ENCODE measurements around the gene MYNN. TPM values are rescaled to one million over a fixed set of nuclear protein-coding genes. Genes with fewer than 3 reads are reported as not detected.

The MYNN gene
- total RNA-seq, 2 experiments from 2014 or later, result 18.7 to 20.6 TPM

DNA sequence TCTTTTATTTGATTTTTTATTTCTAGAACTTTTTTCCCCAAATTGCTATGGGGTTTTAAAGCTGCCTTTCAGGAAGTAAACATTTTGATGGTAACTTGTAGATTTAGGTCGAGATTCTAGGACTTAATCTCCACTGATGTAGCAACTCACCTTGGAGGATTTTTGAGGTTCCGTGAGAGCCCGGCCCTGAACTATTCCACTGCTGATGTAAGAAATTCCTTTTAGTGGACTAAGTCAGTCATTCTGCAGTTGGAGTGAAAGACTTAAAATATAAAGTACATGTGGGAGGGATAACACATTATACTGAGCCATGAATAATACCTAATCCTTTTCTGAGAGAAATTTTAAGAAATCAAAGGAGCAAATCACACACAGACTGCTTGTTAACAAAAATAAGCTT is 52.1 kb downstream of the MYNN start:
- H3K4me1 Mint-ChIP-seq (ENCODE audit: low read depth), result no peaks in the 10 kb centered on the region
- no peak overlapping the region for H3K4me3 Mint-ChIP-seq
- no peak for DNase-seq
- no peaks in the 10 kb centered on the region for H3K36me3 Mint-ChIP-seq (ENCODE audit: low read depth)
- H3K4me3 ChIP-seq (ENCODE audit: low read length), result no peak overlapping the region
- H3K9me3 Mint-ChIP-seq, result no peaks in the 10 kb centered on the region
- H3K27ac ChIP-seq (ENCODE audit: low read depth in 1 of 2, low read length in 2 of 2), result no peak overlapping the region
- no peak for ATAC-seq (ENCODE audit: poor library complexity)
- intact Hi-C loops (cut with DNase I, micrococcal nuclease), result no loop called here
- no peaks in the 10 kb centered on the region for H3K9me3 ChIP-seq (ENCODE audit: control insufficient read depth in 1 of 2, insufficient read depth in 1 of 2, low read length in 2 of 2)
- peaks cover 21% of the 10 kb centered on the region for H3K27me3 Mint-ChIP-seq
- H3K4me1 ChIP-seq (ENCODE audit: insufficient read depth, low read length), result no peaks in the 10 kb centered on the region
- H3K36me3 ChIP-seq (ENCODE audit: insufficient read depth, low read length), result no peaks in the 10 kb centered on the region
- POLR2A ChIA-PET, result no interaction called here
- TF ChIP-seq, protein P1, sequence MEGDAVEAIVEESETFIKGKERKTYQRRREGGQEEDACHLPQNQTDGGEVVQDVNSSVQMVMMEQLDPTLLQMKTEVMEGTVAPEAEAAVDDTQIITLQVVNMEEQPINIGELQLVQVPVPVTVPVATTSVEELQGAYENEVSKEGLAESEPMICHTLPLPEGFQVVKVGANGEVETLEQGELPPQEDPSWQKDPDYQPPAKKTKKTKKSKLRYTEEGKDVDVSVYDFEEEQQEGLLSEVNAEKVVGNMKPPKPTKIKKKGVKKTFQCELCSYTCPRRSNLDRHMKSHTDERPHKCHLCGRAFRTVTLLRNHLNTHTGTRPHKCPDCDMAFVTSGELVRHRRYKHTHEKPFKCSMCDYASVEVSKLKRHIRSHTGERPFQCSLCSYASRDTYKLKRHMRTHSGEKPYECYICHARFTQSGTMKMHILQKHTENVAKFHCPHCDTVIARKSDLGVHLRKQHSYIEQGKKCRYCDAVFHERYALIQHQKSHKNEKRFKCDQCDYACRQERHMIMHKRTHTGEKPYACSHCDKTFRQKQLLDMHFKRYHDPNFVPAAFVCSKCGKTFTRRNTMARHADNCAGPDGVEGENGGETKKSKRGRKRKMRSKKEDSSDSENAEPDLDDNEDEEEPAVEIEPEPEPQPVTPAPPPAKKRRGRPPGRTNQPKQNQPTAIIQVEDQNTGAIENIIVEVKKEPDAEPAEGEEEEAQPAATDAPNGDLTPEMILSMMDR (IDR thresholded peaks at IDR 0.05), result no peak
- CTCF ChIA-PET, result no interaction called here
- H3K27ac Mint-ChIP-seq, result no peak overlapping the region
- peaks cover 0 to 4% of the 10 kb centered on the region in 2 experiments for H3K27me3 ChIP-seq (ENCODE audit: control insufficient read depth in 1 of 2, insufficient read depth in 2 of 2, low read length in 2 of 2)

DNA sequence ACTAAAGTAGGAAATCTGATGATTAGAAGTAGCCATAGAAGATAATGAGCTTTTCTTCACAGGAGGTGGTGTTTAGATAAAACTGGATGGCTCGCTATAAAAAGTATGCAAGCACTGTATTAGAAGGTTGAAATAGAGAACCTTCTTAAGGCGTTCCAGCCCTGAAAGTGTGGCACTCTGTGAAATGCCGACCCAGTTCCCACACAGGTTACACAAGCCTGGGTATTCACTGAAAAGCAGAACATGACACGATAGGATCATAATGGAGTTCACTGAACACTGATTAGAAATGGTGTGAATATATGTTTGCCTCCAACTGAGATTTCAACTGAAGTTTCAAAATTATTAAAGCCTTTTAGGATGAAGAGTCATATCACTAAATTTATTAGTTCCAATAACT is 54.5 kb downstream of the MYNN start:
- H3K4me3 Mint-ChIP-seq, result no peak overlapping the region
- Histone ChIP-seq H3K4me1 (ENCODE audit: insufficient read depth, low read length) (no peaks in the 10 kb centered on the region), H3K27ac (ENCODE audit: low read depth in 1 of 2, low read length in 2 of 2) (no peak overlapping the region), H3K27me3 (ENCODE audit: control insufficient read depth in 1 of 2, insufficient read depth in 2 of 2, low read length in 2 of 2) (peaks cover 0 to under 1% of the 10 kb centered on the region in 2 experiments), H3K9me3 (ENCODE audit: control insufficient read depth in 1 of 2, insufficient read depth in 1 of 2, low read length in 2 of 2) (no peaks in the 10 kb centered on the region), H3K4me3 (ENCODE audit: low read length) (no peak overlapping the region), H3K36me3 (ENCODE audit: insufficient read depth, low read length) (no peaks in the 10 kb centered on the region)
- DNase-seq (no peak), ATAC-seq (ENCODE audit: poor library complexity) (no peak)
- TF ChIP-seq, protein P1 (IDR thresholded peaks at IDR 0.05), result no peak
- peaks cover 7% of the 10 kb centered on the region for H3K27me3 Mint-ChIP-seq
- no peaks in the 10 kb centered on the region for H3K4me1 Mint-ChIP-seq (ENCODE audit: low read depth)
- ChIA-PET CTCF (no interaction called here), POLR2A (no interaction called here)
- no peaks in the 10 kb centered on the region for H3K9me3 Mint-ChIP-seq
- no peak overlapping the region for H3K27ac Mint-ChIP-seq
- H3K36me3 Mint-ChIP-seq (ENCODE audit: low read depth), result no peaks in the 10 kb centered on the region
- intact Hi-C loops (cut with DNase I, micrococcal nuclease), result no loop called here

DNA sequence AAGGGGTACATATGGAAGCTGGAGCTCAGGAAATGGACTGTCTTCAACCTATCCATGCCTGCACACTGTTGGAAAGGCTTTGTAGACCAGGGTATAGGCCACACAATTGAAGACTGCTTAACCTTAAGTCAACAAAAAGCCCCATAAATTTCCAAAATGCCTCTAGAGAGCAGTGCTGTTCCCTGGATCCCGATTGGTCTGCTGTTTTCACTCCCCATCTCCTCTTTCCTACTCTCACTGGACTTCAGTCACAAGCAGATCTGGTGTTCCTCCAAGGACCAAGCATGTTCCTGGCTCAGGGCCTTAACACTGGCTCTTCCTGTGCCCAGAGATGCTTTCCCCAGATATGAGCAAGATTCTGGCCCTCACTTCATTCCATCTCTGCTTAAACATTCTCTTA is 62.3 kb downstream of the MYNN start:
- CTCF ChIA-PET, result interaction anchor here (1.2 kb wide), 1 partner anchor 8 kb away, joined by 3 read pairs; no protein-coding TSS in a partner anchor
- Histone ChIP-seq H3K4me3 (ENCODE audit: low read length) (no peak overlapping the region), H3K4me1 (ENCODE audit: insufficient read depth, low read length) (no peaks in the 10 kb centered on the region), H3K27me3 (ENCODE audit: control insufficient read depth in 1 of 2, insufficient read depth in 2 of 2, low read length in 2 of 2) (peaks cover 0 to 3% of the 10 kb centered on the region in 2 experiments), H3K36me3 (ENCODE audit: insufficient read depth, low read length) (no peaks in the 10 kb centered on the region), H3K9me3 (ENCODE audit: control insufficient read depth in 1 of 2, insufficient read depth in 1 of 2, low read length in 2 of 2) (no peaks in the 10 kb centered on the region), H3K27ac (ENCODE audit: low read depth in 1 of 2, low read length in 2 of 2) (no peak overlapping the region)
- POLR2A ChIA-PET, result no interaction called here
- Mint-ChIP-seq H3K27me3 (peaks cover 3% of the 10 kb centered on the region), H3K4me3 (no peak overlapping the region), H3K27ac (no peak overlapping the region), H3K36me3 (ENCODE audit: low read depth) (no peaks in the 10 kb centered on the region), H3K9me3 (no peaks in the 10 kb centered on the region), H3K4me1 (ENCODE audit: low read depth) (no peaks in the 10 kb centered on the region)
- intact Hi-C loops (cut with DNase I, micrococcal nuclease), result no loop called here
- TF ChIP-seq, protein P1 (IDR thresholded peaks at IDR 0.05), result no peak
- ATAC-seq (ENCODE audit: poor library complexity) (no peak), DNase-seq (no peak)
